Measurements from ENCODE around the gene C5orf63.

DNA sequence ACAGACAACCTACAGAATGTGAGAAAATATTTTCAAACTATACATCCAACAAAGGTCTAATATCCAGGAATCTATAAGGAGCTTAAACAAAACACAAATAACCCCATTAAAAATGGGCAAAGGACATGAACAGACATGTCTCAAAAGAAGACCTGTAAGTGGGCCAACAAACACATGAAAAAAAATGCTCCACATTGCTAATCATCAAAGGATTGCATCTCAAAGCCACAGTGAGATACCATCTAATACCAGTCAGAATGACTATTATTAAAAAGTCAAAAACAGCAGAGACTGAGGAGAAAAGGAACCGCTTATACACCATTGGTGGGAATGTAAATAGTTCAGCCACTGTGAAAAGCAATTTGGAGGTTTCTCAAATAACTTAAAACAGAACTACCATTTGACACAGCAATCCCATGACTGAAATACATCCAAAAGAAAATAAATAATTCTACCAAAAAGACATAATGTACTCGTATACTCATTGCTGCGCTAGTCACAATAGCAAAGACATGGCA lies 39.1 kb upstream of the C5orf63 start:
- TF ChIP-seq CTCF (conservative IDR thresholded peaks at IDR 0.05; ENCODE audit: low read length), result no peak
- TF ChIP-seq EZH2phosphoT487 (IDR thresholded peaks at IDR 0.05; ENCODE audit: borderline replicate concordance), result no peak

All from Loucy (cell line).